HT-29 (cell line): ENCODE data around the gene PARN. TPM values are rescaled to one million over a fixed set of nuclear protein-coding genes. Genes with fewer than 3 reads are reported as not detected.
"Not testable (repeated sequence)": the region's sequence is repeated elsewhere in the genome, so short reads cannot be mapped to it uniquely, and the experiment has no call there.

ENCODE experiments used
- DNase-seq: peaks from one replicate; pipeline ENCODE4 v3.0.0-alpha.2; 2015; ENCODE audit warnings: low spot score
- total RNA-seq: library from RNA; depleted of rRNA; stranded (reverse); fragments of >200 nt; shearing (Covaris generic); gene quantifications from 2 replicates; pipeline ENCODE4 v1.2.3, GENCODE V29; 2014

The PARN gene
- total RNA-seq, 1 experiment from 2014 or later = 10.9 TPM

GRCh38 chr16:14574698-14575415, 55.2 kb downstream of the PARN start:
- DNase-seq = not testable (repeated sequence)

DNA sequence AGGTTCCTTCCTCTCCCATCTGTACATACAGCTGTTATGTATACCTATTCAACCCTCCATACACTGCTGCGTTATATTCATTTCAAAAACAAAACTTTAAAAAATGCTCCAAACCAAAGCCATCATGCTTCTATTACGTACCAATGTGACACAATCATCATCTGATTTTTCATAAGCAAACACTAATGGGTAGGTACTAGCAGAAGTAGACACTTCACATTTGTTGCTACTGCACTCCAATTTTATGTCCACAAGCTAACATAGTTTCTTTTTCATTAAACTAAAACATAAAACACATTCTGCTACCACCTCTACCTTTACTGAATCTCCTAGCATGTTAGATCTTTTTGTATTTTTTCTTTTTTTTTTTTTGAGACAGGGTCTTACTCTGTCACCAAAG, 57.5 kb downstream of the PARN start:
- no peak for DNase-seq

- DNase-seq = peak; percentile 53
Observed at GRCh38 chr16:14569213-14569612, 60.8 kb downstream of the PARN start.

DNA sequence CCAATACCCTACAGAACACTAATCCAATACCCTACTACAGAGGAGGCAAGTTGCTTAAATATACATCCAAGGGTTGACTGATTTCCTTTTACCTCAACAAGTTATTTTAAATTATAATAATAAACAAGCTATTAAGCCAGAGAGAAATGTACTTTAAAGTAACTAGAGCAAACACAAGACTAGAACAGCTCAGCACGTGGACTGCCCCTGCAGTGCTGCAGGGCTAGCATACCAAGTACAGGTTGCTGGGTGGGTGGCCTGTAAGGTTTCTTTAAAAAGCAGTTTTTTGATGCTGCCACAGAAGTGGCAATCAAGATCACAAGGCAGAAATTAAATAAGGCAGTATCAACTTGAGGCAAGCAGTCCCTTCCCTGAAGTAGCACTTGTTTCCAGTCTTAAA, 63.5 kb downstream of the PARN start:
- no peak for DNase-seq

- no peak for DNase-seq
Observed at GRCh38 chr16:14565688-14566025, 64.4 kb downstream of the PARN start.

DNA sequence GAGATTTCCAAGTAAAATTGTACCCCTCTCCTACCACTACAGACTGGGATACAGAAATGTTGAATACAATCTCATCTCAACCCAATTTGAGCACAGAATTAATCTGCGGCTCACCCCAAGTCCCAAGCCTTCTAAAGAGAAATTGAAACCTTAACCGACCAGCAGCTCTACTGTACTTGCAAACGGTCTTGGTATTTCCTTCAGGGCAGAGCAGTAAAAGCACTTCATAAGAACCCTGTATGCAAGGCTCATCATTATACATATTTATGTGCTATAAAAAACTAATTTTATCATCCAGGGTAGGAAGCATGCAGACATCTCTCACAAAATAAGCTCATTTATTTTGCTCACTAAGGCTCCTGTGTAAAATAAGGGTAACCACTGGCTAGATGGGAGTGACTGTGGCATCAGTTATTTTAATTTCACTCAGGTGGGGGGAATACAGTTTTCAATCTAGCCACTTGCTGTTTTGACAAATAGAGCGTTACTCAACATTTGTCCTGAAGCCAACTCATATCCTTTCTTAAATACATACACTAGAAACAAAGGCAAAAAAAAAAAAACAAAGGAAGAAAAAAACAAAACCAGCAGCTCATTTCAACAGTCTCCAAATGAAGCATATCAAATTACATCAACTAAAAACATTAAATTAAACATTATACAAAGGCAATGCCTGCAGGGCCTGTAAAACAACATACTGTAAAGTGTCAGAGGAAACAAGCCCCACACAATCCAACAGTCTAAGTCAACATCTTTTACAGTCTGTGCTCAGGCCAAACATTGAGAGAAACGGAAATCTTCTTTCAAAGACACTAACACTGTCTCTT, 65.0 kb downstream of the PARN start:
- no peak for DNase-seq

GRCh38 chr16:14564323-14564722, 65.7 kb downstream of the PARN start:
- DNase-seq = peak; percentile 22

- DNase-seq = peak; percentile 52
Observed at GRCh38 chr16:14562691-14563491, 67.2 kb downstream of the PARN start.

DNA sequence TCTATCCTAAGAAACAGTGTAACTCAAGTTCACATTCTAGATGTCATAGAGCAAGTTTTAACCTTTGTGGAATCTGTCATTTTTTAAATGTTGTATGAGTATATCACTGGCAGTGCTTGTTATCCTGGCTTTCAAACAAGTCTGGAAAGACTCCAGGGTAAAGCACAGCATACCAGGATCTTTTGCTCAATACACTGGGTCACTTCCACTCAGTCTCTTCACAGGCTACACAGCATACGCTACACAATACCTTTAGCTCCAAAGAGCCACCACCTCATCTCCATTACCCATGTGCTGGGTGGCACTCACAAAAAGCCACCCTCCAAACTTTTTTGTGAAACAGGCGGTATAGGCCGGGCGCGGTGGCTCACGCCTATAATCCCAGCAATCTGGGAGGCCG, 69.5 kb downstream of the PARN start:
- no peak for DNase-seq

DNA sequence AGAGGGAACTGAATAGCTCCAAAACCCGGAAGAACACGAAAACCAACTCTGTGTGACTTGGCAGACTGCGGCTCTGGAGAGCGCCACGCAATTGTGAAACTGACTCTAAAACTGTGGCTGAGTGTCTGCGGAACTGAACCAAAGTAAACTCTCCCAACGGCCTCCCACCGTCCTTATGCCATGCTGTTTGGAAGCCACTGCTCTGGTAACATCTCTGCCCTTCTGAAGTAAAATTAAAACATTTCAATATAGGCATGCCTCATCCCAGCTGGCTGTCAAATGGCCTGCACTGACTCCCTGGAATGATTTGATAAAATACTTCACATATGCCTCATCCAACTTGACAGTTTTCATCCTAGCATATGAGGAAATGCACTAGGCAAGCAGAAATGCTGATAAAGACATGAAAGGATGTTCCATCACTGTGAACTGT, 70.2 kb downstream of the PARN start:
- no peak for DNase-seq

- DNase-seq = no peak
Observed at GRCh38 chr16:14553447-14553846, 76.6 kb downstream of the PARN start.

DNA sequence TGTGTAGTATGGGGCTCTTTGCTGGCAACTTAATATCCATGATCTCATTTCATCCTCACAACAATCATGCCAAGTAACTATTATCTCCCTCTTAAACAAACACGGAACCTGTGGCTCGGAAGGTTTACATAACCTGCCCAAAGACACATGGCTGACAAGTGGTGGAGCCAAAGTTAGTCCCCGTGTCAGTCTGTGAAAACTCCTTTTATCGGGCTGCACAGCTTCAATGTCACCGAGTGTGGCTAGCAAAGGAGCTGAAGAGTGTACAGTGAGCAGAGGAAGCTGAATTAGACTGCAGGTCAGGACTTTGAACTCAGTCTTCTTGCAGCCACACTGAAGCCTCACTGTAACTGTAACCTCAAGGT, 80.3 kb downstream of the PARN start:
- peak; percentile 58 for DNase-seq

DNA sequence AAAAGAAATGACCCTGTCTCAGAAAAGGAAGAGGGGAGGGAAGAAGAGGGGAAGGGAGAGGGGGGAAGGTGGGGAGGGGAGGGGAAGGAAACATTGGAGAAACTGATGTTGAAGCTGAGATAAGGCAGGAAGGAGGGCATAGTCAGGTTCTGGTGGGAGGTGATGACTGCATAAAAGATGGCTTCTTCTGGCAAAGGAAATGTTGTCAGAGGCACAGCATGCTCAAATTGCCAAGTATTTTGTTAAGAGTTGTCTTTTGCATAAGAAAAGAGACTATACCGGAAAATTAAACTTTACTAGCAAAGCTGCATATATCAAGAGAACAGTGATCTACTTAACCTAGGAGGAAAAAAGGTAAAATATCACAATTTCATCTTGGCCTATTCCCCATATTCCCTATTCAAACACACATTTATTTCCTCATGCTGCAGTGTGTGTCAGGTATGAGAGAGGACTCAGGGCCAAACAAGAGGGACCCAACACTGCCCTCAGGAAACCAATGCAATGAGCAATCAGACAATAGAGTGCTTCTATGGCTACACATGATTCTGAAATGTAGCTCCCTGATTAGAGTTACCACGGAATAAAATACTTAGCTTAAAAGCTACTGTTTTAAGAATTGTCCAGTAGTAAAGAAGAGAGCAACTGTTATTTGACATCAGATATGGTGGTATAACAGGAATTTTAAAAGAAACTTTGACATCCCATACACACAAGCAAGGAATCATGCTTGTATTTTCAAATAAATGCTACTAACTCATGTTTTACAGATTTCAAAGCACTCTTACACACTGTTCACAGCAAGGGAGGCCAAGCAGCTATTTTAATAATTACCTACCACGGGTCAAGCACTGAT, 80.9 kb downstream of the PARN start:
- DNase-seq = no peak

DNA sequence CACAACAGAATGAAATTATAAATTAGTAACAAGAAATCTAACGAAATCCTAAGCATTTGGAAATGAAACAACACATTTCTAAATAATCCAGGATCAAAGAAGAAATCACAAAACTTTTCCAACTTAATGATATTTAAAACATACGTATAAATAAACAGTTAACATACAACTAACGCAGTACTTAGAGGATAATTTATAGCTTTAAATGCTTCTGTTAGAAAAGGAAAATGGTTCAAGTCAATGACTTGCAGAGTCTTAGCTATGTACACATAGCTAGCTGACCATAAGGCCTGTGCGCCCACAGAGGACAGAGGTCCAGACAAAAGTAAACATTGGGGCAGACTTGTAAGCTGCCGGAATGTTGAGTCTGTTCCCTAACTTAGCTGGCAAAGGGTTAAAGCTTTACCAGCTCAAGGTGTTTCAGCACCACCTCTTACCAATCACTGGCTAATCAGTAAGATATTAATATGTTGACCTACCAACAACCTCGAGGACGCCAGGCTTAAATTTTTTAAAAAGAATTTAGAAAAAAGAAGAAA, 84.6 kb downstream of the PARN start:
- DNase-seq = peak; percentile 86

DNA sequence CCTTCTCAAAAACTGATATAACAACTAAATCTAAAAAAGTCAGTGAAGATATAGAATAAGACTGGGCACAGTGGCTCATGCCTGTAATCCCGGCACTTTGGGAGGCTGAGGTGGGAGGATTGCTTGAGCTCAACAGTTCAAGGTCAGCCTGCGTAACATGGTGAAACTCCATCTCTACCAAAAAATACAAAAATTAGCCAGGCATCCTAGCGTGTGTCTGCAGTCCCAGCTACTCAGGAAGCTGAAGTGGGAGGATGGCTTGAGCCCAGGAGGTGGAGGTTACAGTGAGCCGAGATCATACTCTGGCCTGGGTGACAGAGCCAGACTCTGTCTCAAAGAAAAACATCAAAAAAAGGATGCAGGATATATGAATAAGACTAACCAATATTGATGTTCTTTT, 85.2 kb downstream of the PARN start:
- not testable (repeated sequence) for DNase-seq

DNA sequence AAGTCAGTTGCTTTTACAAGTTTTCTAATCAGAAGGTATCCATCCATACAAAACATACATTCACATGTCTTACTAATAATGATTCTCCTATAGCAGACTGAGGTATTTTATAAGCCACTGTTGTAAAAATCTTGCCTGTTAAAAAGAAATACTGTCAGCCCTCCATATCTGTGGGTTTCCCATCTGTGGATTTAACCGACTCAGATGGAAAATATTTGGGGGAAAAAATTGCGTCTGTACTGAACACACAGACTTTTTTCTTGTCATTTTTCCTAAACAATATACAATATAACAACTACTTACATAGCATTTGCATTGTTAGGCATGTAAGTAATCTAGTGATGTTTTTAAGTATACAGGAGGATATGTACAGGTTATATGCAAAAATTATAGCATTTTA, 90.4 kb downstream of the PARN start:
- no peak for DNase-seq

DNA sequence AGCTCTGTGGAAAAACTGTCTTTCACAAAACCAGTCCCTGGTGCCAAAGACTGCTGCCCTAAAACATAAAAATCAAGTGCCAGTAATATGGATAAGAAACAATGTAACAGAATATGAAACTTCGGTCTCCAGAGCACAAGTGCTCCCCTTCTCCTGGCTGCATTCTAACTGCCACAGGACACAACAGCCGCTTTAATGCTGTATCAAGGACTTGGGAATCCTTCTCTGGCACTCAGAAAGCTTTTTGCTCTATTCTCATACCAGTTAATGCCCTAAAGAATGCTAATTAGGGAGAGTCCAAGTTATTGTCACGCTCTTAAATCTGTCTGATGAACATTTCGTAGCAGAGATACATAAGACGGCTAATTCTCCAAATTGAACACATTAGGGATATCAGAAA, 90.9 kb downstream of the PARN start:
- no peak for DNase-seq

GRCh38 chr16:14538604-14539003, 91.5 kb downstream of the PARN start:
- DNase-seq = no peak

GRCh38 chr16:14531613-14532012, 98.4 kb downstream of the PARN start:
- no peak for DNase-seq

- DNase-seq = no peak
Observed at GRCh38 chr16:14531101-14531500, 99.0 kb downstream of the PARN start.

- no peak for DNase-seq
Observed at GRCh38 chr16:14530046-14530445, 100.0 kb downstream of the PARN start.
